ENCODE measurements around the gene CORIN.

Gene CORIN

DNA sequence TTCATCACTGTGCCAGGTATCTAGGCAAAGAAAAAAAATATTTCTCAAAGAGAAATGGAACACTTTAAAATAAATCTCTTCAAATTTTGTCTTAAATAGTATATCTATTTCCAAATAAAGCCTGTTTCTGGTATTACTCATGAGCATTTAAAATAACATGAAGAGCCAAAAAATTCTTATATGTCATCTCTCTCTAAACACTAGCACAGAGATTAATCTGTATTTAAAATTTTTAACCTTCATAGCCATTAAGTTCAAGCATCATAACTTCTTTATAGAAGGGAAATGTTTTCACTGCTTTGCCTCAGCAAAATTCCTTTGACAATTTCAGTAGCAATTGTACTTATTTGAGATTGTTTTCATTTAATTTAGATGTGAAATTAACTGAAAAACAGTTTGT lies 5.1 kb upstream of the CORIN start:
- H3K9me2 ChIP-seq (replicated peaks; ENCODE audit: low read depth, low read length) = no peaks in the 10 kb centered on the region
- no peak overlapping the region for H3K4me2 ChIP-seq (ENCODE audit: low read depth, low read length, poor library complexity, severe bottlenecking)

DNA sequence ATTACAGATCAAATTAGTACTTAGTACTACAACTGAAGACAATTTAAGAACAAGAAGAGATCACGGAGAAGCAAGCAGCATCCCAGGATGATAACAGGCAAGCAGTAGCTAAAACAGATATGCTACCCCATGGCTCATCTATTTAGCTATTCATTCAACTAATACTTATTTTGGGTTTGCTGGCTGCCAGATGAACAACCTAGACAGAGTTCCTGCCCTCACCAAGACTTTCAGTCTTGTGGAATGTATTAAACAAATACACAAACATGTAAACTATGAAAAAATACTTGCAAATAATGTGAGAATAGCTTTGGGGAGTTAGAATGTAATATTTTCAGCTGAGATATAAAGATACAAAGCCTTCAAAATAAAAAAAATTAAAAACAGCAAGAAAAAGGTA lies 2.4 kb upstream of the CORIN start:
- no peaks in the 10 kb centered on the region for H3K27me3 ChIP-seq (ENCODE audit: insufficient read depth, low read length, poor library complexity, severe bottlenecking)
- H4K20me1 ChIP-seq (ENCODE audit: insufficient read depth, low read length, poor library complexity, severe bottlenecking) = no peaks in the 10 kb centered on the region
- no peak overlapping the region for H2AFZ ChIP-seq (ENCODE audit: low read length)
- no peaks in the 10 kb centered on the region for H3K9me3 ChIP-seq (ENCODE audit: insufficient read depth, low read depth, low read length)
- no peaks in the 10 kb centered on the region for H3K79me2 ChIP-seq (ENCODE audit: insufficient read depth, low read length)
- H3K9ac ChIP-seq (ENCODE audit: low read depth, low read length, poor library complexity, severe bottlenecking) = no peak overlapping the region
- peaks cover 8% of the 10 kb centered on the region; the same call in 1 of the 2 replicates for H3F3A ChIP-seq (ENCODE audit: low read depth)
- H3K4me3 ChIP-seq (ENCODE audit: low read length, poor library complexity, severe bottlenecking) = no peak overlapping the region
- H3K4me2 ChIP-seq (ENCODE audit: low read depth, low read length, poor library complexity, severe bottlenecking) = no peak overlapping the region
- TF ChIP-seq, protein P1, sequence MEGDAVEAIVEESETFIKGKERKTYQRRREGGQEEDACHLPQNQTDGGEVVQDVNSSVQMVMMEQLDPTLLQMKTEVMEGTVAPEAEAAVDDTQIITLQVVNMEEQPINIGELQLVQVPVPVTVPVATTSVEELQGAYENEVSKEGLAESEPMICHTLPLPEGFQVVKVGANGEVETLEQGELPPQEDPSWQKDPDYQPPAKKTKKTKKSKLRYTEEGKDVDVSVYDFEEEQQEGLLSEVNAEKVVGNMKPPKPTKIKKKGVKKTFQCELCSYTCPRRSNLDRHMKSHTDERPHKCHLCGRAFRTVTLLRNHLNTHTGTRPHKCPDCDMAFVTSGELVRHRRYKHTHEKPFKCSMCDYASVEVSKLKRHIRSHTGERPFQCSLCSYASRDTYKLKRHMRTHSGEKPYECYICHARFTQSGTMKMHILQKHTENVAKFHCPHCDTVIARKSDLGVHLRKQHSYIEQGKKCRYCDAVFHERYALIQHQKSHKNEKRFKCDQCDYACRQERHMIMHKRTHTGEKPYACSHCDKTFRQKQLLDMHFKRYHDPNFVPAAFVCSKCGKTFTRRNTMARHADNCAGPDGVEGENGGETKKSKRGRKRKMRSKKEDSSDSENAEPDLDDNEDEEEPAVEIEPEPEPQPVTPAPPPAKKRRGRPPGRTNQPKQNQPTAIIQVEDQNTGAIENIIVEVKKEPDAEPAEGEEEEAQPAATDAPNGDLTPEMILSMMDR (conservative IDR thresholded peaks at IDR 0.05; ENCODE audit: low read length) = no peak
- no peak for TF ChIP-seq EZH2phosphoT487 (IDR thresholded peaks at IDR 0.05; ENCODE audit: borderline replicate concordance)
- H3K9me2 ChIP-seq (replicated peaks; ENCODE audit: low read depth, low read length) = no peaks in the 10 kb centered on the region
- peaks cover 12% of the 10 kb centered on the region for H3K4me1 ChIP-seq (ENCODE audit: insufficient read depth, low read length, poor library complexity, severe bottlenecking)
- H3K36me3 ChIP-seq (ENCODE audit: insufficient read depth, low read length) = peaks cover 25% of the 10 kb centered on the region

More for the DNA sequence above, 5.1 kb upstream of the CORIN start:
- Histone ChIP-seq H3K9me3 (ENCODE audit: insufficient read depth, low read depth, low read length) (no peaks in the 10 kb centered on the region), H3K79me2 (ENCODE audit: insufficient read depth, low read length) (no peaks in the 10 kb centered on the region), H3K4me1 (ENCODE audit: insufficient read depth, low read length, poor library complexity, severe bottlenecking) (no peaks in the 10 kb centered on the region), H3K9ac (ENCODE audit: low read depth, low read length, poor library complexity, severe bottlenecking) (no peak overlapping the region), H3K4me3 (ENCODE audit: low read length, poor library complexity, severe bottlenecking) (no peak overlapping the region), H4K20me1 (ENCODE audit: insufficient read depth, low read length, poor library complexity, severe bottlenecking) (no peaks in the 10 kb centered on the region), H2AFZ (ENCODE audit: low read length) (no peak overlapping the region), H3K36me3 (ENCODE audit: insufficient read depth, low read length) (peaks cover 32% of the 10 kb centered on the region), H3K27me3 (ENCODE audit: insufficient read depth, low read length, poor library complexity, severe bottlenecking) (no peaks in the 10 kb centered on the region), H3F3A (ENCODE audit: low read depth) (peaks cover 8% of the 10 kb centered on the region; the same call in 1 of the 2 replicates)
- no peak for TF ChIP-seq EZH2phosphoT487 (IDR thresholded peaks at IDR 0.05; ENCODE audit: borderline replicate concordance)
- TF ChIP-seq, protein P1 (conservative IDR thresholded peaks at IDR 0.05; ENCODE audit: low read length) = no peak

DNA sequence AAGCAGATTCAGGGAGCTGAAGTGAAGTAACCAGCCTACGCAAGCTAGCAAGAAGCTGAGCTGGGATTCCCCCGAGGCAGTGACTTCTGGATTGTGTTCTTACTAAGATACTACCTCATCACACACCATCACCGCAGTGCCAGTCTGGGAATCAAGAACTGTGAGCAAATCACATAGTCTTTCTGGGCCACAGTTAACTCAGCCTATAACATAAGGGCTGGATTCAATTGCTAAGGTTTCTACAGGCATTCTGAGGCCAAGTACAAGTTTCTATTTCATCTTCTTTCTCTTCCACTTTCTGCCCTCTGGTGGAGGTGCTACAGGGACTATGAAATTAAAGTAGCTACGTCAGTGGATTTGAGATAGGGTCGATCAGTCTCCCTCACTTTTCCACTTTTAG lies 1.4 kb upstream of the CORIN start:
- Histone ChIP-seq H3K4me2 (ENCODE audit: low read depth, low read length, poor library complexity, severe bottlenecking) (no peak overlapping the region), H4K20me1 (ENCODE audit: insufficient read depth, low read length, poor library complexity, severe bottlenecking) (no peaks in the 10 kb centered on the region), H2AFZ (ENCODE audit: low read length) (no peak overlapping the region), H3K36me3 (ENCODE audit: insufficient read depth, low read length) (peaks cover 20% of the 10 kb centered on the region), H3K4me1 (ENCODE audit: insufficient read depth, low read length, poor library complexity, severe bottlenecking) (peaks cover 15% of the 10 kb centered on the region), H3K9me2 (replicated peaks; ENCODE audit: low read depth, low read length) (no peaks in the 10 kb centered on the region), H3K27me3 (ENCODE audit: insufficient read depth, low read length, poor library complexity, severe bottlenecking) (no peaks in the 10 kb centered on the region), H3K4me3 (ENCODE audit: low read length, poor library complexity, severe bottlenecking) (no peak overlapping the region), H3K9ac (ENCODE audit: low read depth, low read length, poor library complexity, severe bottlenecking) (no peak overlapping the region), H3F3A (ENCODE audit: low read depth) (peaks cover 8% of the 10 kb centered on the region; the same call in 1 of the 2 replicates), H3K9me3 (ENCODE audit: insufficient read depth, low read depth, low read length) (no peaks in the 10 kb centered on the region), H3K79me2 (ENCODE audit: insufficient read depth, low read length) (no peaks in the 10 kb centered on the region)
- TF ChIP-seq, protein P1 (conservative IDR thresholded peaks at IDR 0.05; ENCODE audit: low read length) = peak; percentile 58
- TF ChIP-seq EZH2phosphoT487 (IDR thresholded peaks at IDR 0.05; ENCODE audit: borderline replicate concordance) = no peak

Measured in Loucy (cell line).